Measurements from ENCODE around the gene FLNB. TPM values are rescaled to one million over a fixed set of nuclear protein-coding genes. Genes with fewer than 3 reads are reported as not detected.

Gene FLNB
- total RNA-seq, 1 experiment from 2014 or later: 83.4 TPM

DNA sequence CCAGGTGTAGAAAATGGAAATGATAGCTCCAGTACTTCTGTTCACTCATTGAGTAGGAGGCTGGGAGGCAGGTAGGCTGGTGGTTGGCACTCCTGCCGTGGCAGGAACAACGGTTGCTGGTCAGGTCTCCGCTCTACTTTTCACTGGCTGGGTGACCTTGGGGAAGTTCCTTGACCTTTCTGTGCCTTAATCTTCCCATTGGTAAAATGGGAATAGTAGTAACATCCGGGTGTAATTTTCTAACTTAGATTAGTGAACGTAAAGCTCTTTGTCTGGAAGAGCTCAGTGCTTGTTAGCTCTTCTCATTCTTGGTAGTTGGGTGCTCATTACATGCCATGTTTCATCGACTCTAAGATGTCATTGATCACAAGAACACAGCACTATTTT lies 45.8 kb upstream of the FLNB start:
- H3K4me1 ChIP-seq (ENCODE audit: insufficient read depth, low read length): peaks cover 6% of the 10 kb centered on the region; the same call in 1 of the 2 replicates

More for the DNA sequence above, 45.8 kb upstream of the FLNB start:
- no peak overlapping the region; a peak in 1 of 7 replicates for H3K27ac Mint-ChIP-seq
- H3K18ac ChIP-seq (ENCODE audit: insufficient read length, low read depth, low read length): no peak overlapping the region
- H3K14ac ChIP-seq (ENCODE audit: insufficient read depth, low read length): no peak overlapping the region
- TF ChIP-seq CTCF (conservative IDR thresholded peaks at IDR 0.05): no peak
- no peaks in the 10 kb centered on the region for H3K23me2 ChIP-seq (ENCODE audit: insufficient read length, low read depth, low read length, poor library complexity, severe bottlenecking)
- no peak for DNase-seq
- no peaks in the 10 kb centered on the region for H3K79me1 ChIP-seq (ENCODE audit: insufficient read depth, low read depth, low read length, poor library complexity, severe bottlenecking)
- H3K27ac ChIP-seq (ENCODE audit: insufficient read length, low read depth, low read length): no peak overlapping the region
- no peak overlapping the region for H2AFZ ChIP-seq (ENCODE audit: low read length)
- H3K4me2 ChIP-seq (ENCODE audit: insufficient read depth, insufficient read length, low read length): no peak overlapping the region
- H2BK20ac ChIP-seq (ENCODE audit: low read depth, low read length, poor library complexity, severe bottlenecking): no peak overlapping the region
- H4K20me1 ChIP-seq (ENCODE audit: control insufficient read depth, insufficient read depth, insufficient read length): no peaks in the 10 kb centered on the region
- no peaks in the 10 kb centered on the region for H3K27me3 ChIP-seq (ENCODE audit: insufficient read depth, low read length)
- no peak overlapping the region for H3K56ac ChIP-seq (ENCODE audit: insufficient read length, low read depth, low read length)
- H2AK5ac ChIP-seq (ENCODE audit: insufficient read length, low read length): no peak overlapping the region
- H3T11ph ChIP-seq (ENCODE audit: low read length): no peak overlapping the region
- H3K9me3 ChIP-seq (ENCODE audit: control insufficient read depth, low read depth, low read length): no peaks in the 10 kb centered on the region
- H3K23ac ChIP-seq (ENCODE audit: insufficient read length, low read depth, low read length): no peak overlapping the region
- H2BK15ac ChIP-seq (ENCODE audit: low read depth, low read length): no peak overlapping the region
- no peak overlapping the region for H2BK5ac ChIP-seq (ENCODE audit: insufficient read length, low read length)
- H4K5ac ChIP-seq (ENCODE audit: insufficient read length, low read depth, low read length): no peak overlapping the region
- no peak overlapping the region for H4K8ac ChIP-seq (replicated peaks; ENCODE audit: insufficient read length, low read depth, low read length)
- no peaks in the 10 kb centered on the region for H3K27me3 Mint-ChIP-seq (ENCODE audit: low read depth)
- no peak overlapping the region for H2BK120ac ChIP-seq (ENCODE audit: low read depth, low read length, poor library complexity, severe bottlenecking)
- H3K4ac ChIP-seq (ENCODE audit: low read depth, low read length): no peak overlapping the region
- H2BK12ac ChIP-seq (ENCODE audit: insufficient read length, low read depth, low read length): no peak overlapping the region
- no peak overlapping the region for H3K4me3 Mint-ChIP-seq
- H3K4me1 Mint-ChIP-seq: peaks cover 8 to 11% of the 10 kb centered on the region in 2 experiments
- H3K9me3 Mint-ChIP-seq: no peaks in the 10 kb centered on the region
- WGBS (ENCODE audit: extremely low coverage, insufficient read length, low lambda C conversion rate): no CpG with 5 or more reads among the region's 6 CpGs
- H3K9ac ChIP-seq (ENCODE audit: extremely low read depth, insufficient read length, low read length): no peak overlapping the region
- H4K91ac ChIP-seq (ENCODE audit: insufficient read length, low read depth, low read length): no peak overlapping the region
- no peaks in the 10 kb centered on the region for H3K79me2 ChIP-seq (ENCODE audit: insufficient read depth, low read length)
- H3K36me3 Mint-ChIP-seq (ENCODE audit: insufficient read depth in 1 of 3, low read depth in 3 of 3): no peaks in the 10 kb centered on the region

Measured in H9 (cell line).